LHCN-M2 (cell line): ENCODE results near the gene ZBTB40. TPM values are rescaled to one million over a fixed set of nuclear protein-coding genes. Genes with fewer than 3 reads are reported as not detected.

Experiments
- total RNA-seq: library from RNA; depleted of rRNA; stranded (reverse); fragments of >200 nt; gene quantifications from 2 replicates; pipeline ENCODE4 v1.2.3, GENCODE V29; 2014; rRNA removed

ZBTB40 gene
- total RNA-seq, 1 experiment from 2014 or later, result 12.9 TPM

Other genes starting within 250 kb of the ZBTB40 start
- gene EPHA8, start 111.6 kb downstream of the ZBTB40 start, total RNA-seq, result not detected in 2 replicates
- gene C1QA, start 184.8 kb downstream of the ZBTB40 start, total RNA-seq, result not detected in 2 replicates
- gene C1QC, start 191.8 kb downstream of the ZBTB40 start, total RNA-seq, result not detected in 2 replicates
- not detected in 2 replicates for gene C1QB, start 201.4 kb downstream of the ZBTB40 start, total RNA-seq